Activated CD4-positive, alpha-beta T cell treated with anti-CD3 and anti-CD28 coated beads, Interleukin-2, amount 50 U/mL, for 24 hours (primary cell): Measurements from ENCODE around the gene RSPO1.

ENCODE experiments used
- DNase-seq, 2 donors: peaks; one replicate each; pipeline ENCODE4 v3.0.0-alpha.2; 2020; ENCODE audit warnings: low read depth in 1 of 2, low spot score in 1 of 2

The RSPO1 gene

GRCh38 chr1:37574834-37575480 lies 59.7 kb downstream of the RSPO1 start:
- no peak for DNase-seq

- DNase-seq, result no peak
Measured at GRCh38 chr1:37570528-37571334, 64.0 kb downstream of the RSPO1 start.

GRCh38 chr1:37567023-37567422 lies 67.7 kb downstream of the RSPO1 start:
- no peak for DNase-seq

GRCh38 chr1:37564892-37565291 lies 69.8 kb downstream of the RSPO1 start:
- DNase-seq, result no peak

- DNase-seq, result no peak
Measured at GRCh38 chr1:37562984-37563383, 71.7 kb downstream of the RSPO1 start.
